HG02610 (cell line): Measurements from ENCODE around the gene MDN1.

Experiments
- ATAC-seq: cut with Tn5 transposase; IDR thresholded peaks from one replicate; pipeline ENCODE4 v1.9.1; 2021; ENCODE audit warnings: mild to moderate bottlenecking, moderate library complexity; ENCODE audit not compliant: unreplicated experiment

Gene MDN1

DNA sequence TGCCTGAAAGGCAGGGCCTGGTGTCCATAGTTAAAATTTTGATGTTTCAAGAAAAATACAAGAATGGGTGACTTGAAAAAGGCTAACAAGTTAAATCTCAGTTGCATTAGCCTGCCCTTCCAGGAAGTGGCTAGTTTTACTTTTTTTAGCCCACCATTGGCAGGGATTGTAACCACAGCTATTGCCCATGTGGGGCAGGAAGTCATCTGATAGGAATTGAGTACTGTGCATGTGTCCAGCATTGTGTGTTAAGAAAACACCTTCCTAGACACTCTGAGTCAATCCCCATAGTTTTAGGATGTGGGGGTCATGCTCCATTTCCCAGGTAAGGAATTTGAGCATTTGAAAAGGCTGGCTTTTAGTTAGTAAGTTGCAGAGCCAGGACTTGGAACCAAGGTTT is 207.9 kb downstream of the MDN1 start:
- no peak for ATAC-seq

DNA sequence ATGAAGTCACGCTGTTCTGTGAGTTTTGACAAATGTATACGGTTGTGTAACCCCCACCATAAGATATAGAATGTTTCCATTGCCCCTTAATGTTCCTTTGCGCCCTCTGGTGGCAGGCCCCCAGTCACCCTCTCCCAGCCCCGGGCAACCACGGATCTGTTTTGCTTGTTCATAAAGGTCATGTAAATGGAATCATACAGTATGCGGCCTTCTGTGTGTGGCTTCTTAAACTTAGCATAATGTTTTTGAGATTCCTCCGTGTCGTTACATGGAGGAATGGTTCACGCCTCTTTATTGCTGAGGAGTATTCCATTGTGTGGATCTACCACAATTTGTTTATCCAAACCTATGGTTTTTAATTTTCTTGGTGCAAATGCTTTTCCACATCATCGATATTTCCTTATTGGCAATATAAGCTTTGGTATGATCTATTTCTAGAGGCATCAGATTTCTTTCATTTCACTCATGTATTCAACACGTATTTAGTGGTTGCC is 209.4 kb downstream of the MDN1 start:
- ATAC-seq: no peak

DNA sequence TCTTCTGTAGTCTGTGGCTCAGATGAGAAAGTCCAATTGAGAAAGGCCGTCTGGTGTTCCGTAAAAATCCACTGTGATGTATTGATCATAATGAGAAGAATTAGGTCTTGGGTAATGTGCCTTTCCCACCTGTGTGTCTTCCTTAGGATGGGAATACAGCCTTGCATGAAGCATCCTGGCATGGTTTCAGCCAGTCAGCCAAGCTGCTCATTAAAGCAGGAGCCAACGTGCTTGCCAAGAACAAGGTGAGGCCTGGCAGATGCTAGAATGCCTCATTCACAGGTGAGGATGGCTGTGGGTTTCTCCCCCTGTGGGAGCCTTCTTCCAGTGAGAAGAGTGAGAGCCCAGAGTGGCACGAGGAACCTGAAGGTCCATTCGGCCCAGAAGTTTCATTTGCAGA is 213.7 kb downstream of the MDN1 start:
- ATAC-seq: no peak

DNA sequence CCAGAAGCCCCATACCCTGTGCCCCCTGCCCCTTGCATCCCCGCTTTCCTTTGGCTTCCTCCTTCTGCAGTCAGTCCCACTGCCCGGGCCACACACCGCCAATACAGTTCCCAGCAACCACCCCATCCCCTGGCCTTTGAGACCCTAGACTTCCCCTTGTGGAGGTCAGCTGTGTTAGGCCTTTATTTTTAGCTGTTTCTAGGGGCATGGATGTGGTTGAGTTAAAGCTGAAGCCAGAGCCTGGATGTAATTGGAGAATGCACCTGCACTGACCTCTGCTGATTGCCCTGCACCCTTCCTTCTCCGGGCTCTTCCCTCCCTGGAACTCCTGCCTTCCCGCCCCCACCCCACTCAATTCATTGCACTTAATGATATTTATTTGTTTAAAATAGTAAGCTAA is 214.9 kb downstream of the MDN1 start:
- no peak for ATAC-seq

DNA sequence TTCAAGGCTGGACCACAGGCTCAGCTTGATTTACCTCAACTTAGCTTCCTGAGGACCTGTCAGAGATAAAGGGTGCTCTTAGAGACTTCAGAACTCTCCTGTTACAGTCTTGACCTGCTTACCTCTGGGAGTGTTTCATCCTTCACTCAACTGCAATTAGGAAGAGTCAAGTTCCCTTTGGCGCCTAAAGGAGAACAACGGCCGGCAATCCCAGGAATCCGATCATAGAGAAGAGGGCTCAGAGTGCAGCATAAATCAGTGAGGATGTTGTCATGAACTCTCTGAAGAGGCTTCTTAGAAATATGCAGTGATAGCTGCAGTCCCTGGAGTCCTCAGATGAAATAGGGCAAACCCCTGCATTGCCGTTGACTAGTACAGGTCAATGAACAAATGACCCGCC is 217.4 kb downstream of the MDN1 start:
- no peak for ATAC-seq

DNA sequence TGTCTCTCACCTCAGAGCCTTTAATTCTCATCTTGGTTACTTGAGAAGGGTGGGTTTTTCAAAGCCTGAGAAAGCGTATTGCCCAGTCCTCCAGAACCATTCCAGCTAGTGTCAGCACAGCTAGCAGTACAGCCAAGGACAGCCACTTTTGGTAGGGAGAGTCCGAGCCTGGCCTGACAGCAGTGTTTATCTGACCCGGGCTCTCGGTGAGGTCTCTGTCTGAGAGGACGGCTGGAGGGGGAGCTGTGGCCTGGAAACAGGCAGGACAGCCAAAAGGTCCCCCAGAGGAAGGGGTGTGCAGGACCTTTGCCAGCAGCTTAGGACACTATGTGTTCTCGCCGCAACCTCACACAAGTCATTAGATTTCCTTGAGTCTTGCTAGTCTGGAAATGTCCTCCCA is 219.9 kb downstream of the MDN1 start:
- no peak for ATAC-seq

DNA sequence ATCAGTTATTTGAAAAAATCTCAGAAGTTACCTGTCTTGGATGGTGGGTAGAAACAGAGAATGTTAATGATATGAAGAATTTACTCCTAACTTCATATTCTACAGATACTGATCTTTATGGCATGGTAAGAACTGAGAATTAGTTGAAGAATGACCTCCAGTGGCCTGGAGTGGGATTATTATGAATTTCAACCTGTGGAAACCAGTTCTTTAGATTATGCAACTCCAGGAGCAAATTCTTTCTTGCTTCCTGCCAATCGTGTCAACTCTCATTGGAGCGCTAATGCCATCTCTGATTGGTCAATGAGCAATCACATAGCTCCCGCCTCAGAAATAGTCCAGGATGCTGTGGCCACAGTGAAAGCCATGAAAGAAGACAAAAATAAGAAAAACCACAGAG is 221.6 kb downstream of the MDN1 start:
- no peak for ATAC-seq

DNA sequence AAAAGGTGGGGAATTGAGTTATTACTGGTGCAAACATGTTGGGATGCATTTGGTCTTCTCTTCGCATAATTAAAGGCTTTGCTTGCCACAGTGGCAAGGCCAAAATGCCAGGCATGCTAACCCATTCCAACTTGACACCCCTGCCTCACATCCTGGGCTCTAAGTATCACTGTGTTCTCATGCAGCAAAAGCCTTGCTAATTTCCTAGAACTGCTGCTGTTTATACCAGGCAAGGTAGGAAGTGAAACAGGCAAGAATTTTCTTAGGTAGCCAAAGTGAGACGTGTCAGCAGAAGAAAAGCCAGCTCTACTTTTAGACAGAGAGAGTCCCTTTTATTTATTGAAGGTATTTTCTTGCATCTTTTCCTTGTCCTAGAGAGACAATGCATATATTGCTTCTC is 222.2 kb downstream of the MDN1 start:
- ATAC-seq: no peak

DNA sequence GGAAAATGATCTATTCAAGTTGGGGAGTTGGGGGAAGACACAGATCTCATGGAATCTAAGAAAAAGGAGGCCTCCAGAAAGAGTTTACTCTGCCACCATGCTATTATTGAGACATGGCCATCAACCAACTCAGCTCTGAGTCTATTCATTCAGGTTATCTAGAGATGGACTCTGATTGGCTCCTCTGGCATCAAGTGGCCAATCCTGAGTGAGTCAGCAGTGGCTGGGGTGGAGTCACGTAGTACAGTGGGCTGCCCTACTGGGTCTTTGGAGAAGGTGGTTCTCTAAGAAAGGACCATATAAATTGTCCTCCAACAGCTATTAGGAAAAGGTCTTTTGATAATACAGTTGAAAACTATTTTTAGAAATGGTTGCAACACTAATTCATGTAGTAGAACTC is 223.1 kb downstream of the MDN1 start:
- no peak for ATAC-seq

DNA sequence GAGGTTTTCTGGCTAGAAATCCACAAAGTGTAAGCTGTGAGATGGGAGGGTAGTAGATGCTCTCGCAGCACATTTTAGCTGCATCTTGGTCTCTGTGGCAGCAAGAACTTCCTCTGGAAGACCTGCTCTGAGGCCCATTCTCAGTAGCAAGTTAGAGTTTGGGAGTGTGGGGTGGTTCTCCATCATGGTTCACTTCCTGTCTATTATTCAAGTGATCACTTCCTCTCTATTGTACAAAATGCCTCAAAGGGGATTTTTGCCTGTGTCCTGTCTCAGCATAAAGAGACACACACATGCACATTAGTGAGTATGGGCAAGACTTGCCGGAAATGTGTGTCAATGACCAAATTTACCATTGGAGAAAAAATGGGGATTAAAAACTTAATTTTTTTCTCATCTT is 223.5 kb downstream of the MDN1 start:
- ATAC-seq: peak; percentile 95
